Body of pancreas (tissue), 4 donors: ENCODE measurements around the gene SUSD5.

ENCODE experiments used
- POLR2A ChIP-seq, 3 donors: fragments of 450-650 bp; IDR thresholded peaks; one replicate each; pipeline ENCODE4 v1.6.1; 2016; ENCODE audit warnings: antibody characterized with exemption in 3 of 3, mild to moderate bottlenecking in 2 of 3
- TF ChIP-seq, protein P1 (sequence below), 7 experiments: fragments of 450-650 bp in 4 of 7; fragments of 200-600 bp in 3 of 7; sonication (generic) in 3 of 7; IDR thresholded peaks; one replicate each; pipeline ENCODE4 v1.5.1; 2016 to 2019; ENCODE audit warnings: antibody characterized with exemption in 7 of 7

- TF ChIP-seq, protein P1, sequence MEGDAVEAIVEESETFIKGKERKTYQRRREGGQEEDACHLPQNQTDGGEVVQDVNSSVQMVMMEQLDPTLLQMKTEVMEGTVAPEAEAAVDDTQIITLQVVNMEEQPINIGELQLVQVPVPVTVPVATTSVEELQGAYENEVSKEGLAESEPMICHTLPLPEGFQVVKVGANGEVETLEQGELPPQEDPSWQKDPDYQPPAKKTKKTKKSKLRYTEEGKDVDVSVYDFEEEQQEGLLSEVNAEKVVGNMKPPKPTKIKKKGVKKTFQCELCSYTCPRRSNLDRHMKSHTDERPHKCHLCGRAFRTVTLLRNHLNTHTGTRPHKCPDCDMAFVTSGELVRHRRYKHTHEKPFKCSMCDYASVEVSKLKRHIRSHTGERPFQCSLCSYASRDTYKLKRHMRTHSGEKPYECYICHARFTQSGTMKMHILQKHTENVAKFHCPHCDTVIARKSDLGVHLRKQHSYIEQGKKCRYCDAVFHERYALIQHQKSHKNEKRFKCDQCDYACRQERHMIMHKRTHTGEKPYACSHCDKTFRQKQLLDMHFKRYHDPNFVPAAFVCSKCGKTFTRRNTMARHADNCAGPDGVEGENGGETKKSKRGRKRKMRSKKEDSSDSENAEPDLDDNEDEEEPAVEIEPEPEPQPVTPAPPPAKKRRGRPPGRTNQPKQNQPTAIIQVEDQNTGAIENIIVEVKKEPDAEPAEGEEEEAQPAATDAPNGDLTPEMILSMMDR (IDR thresholded peaks at IDR 0.05) = no peak
- no peak for TF ChIP-seq POLR2A (IDR thresholded peaks at IDR 0.05)
Measured at GRCh38 chr3:33165372-33165771, 53.2 kb downstream of the SUSD5 start.
